Common myeloid progenitor, CD34-positive (primary cell): ENCODE results near the gene PLPP7.

Source experiments
- CTCF ChIA-PET: fragments of 350-600 bp; sonication (Branson Sonifier 250); formaldehyde crosslinking; loops from one replicate; lab custom pipeline; 2021; ENCODE audit warnings: antibody characterized with exemption; lab: Charles Lee
- POLR2A ChIA-PET: fragments of 350-600 bp; sonication (Branson Sonifier 250); formaldehyde crosslinking; loops from one replicate; lab custom pipeline; 2021; ENCODE audit warnings: antibody characterized with exemption; lab: Charles Lee
- DNase-seq, 3 donors: peaks; one replicate each; pipeline versions ENCODE4 v3.0.0 to v3.0.0-alpha.2; 2013
- H3K27ac ChIP-seq, 2 experiments: 1 replicate in 1 of 2; 2 replicates in 1 of 2; pipeline ENCODE4 v1.7.0; 2013; ENCODE audit warnings: inconsistent platforms in 2 of 2, low read length in 2 of 2, mild to moderate bottlenecking in 2 of 2, low read depth in 1 of 2, moderate library complexity in 1 of 2; ENCODE audit not compliant: severe bottlenecking in 2 of 2, insufficient read depth in 1 of 2, poor library complexity in 1 of 2
- H3K27me3 ChIP-seq, 5 experiments: replicated peaks in 2 of 5; 1 replicate in 3 of 5; 2 replicates in 2 of 5; pipeline versions ENCODE4 v1.6.1 to v1.7.0; 2013; ENCODE audit warnings: low read length in 4 of 5, mild to moderate bottlenecking in 2 of 5, moderate library complexity in 2 of 5, inconsistent platforms in 1 of 5; ENCODE audit not compliant: insufficient read depth in 5 of 5, control insufficient read depth in 4 of 5
- H3K36me3 ChIP-seq, 4 experiments: 1 replicate in 2 of 4; 2 replicates in 2 of 4; pipeline versions ENCODE4 v1.6.1 to v1.7.0; 2013; ENCODE audit warnings: low read length in 3 of 4, control low read depth in 1 of 4, mild to moderate bottlenecking in 1 of 4; ENCODE audit not compliant: control insufficient read depth in 4 of 4, insufficient read depth in 4 of 4
- H3K4me1 ChIP-seq, 4 experiments: 1 replicate in 3 of 4; 2 replicates in 1 of 4; pipeline versions ENCODE4 v1.6.1 to v1.7.1; 2013; ENCODE audit warnings: low read length in 3 of 4, mild to moderate bottlenecking in 3 of 4, control low read depth in 1 of 4, inconsistent platforms in 1 of 4, moderate library complexity in 1 of 4; ENCODE audit not compliant: control insufficient read depth in 4 of 4, insufficient read depth in 4 of 4; ENCODE audit errors: control extremely low read depth in 1 of 4
- H3K4me3 ChIP-seq, 7 experiments: 1 replicate in 4 of 7; 2 replicates in 3 of 7; pipeline versions ENCODE4 v1.5.1 to v1.7.0; 2013; ENCODE audit warnings: mild to moderate bottlenecking in 7 of 7, low read length in 6 of 7, moderate library complexity in 6 of 7, inconsistent platforms in 2 of 7, low read depth in 2 of 7, control low read depth in 1 of 7; ENCODE audit not compliant: insufficient read depth in 4 of 7, control insufficient read depth in 1 of 7; ENCODE audit errors: extremely low read depth in 1 of 7
- H3K9me3 ChIP-seq, 5 experiments: 1 replicate in 4 of 5; 2 replicates in 1 of 5; pipeline versions ENCODE4 v1.6.1 to v1.7.1; 2013; ENCODE audit warnings: low read length in 4 of 5, mild to moderate bottlenecking in 2 of 5, inconsistent platforms in 1 of 5, low read depth in 1 of 5, moderate library complexity in 1 of 5; ENCODE audit not compliant: control insufficient read depth in 4 of 5, insufficient read depth in 2 of 5; ENCODE audit errors: control extremely low read depth in 1 of 5
- WGBS: methylation state at CpG from one replicate; pipeline ENCODE4 v1.1.5; 2013; ENCODE audit not compliant: insufficient coverage; 5-methylcytosine and 5-hydroxymethylcytosine counted together

The PLPP7 gene

GRCh38 chr9:131273146-131273855, 16.2 kb upstream of the PLPP7 start:
- H3K27me3 ChIP-seq: no peaks in the 10 kb centered on the region
- DNase-seq: no peak
- H3K4me1 ChIP-seq: peaks cover 23 to 76% (median 68%) of the 10 kb centered on the region in 4 experiments
- WGBS: 9% methylated on average over 13 of the region's 22 CpGs
- peak overlapping the region; percentile 66 to 97 (median 92) for H3K4me3 ChIP-seq
- ChIA-PET POLR2A (interaction anchor here (1.1 to 3.9 kb wide), 3 partner anchors 18 to 35 kb away, joined by 3 to 33 read pairs (median 3); no protein-coding TSS in a partner anchor), CTCF (interaction anchor here (2.1 to 12.1 kb wide), 5 partner anchors 9 to 58 kb away, joined by 7 to 155 read pairs (median 24); no protein-coding TSS in a partner anchor)
- H3K9me3 ChIP-seq: no peaks in the 10 kb centered on the region
- H3K36me3 ChIP-seq: peaks cover 0 to 22% (median under 1%) of the 10 kb centered on the region in 4 experiments
- H3K27ac ChIP-seq: peak overlapping the region; percentile 84 to 96

- Histone ChIP-seq H3K9me3 (no peaks in the 10 kb centered on the region), H3K4me3 (peak overlapping the region; percentile 66 to 97 (median 92)), H3K4me1 (peaks cover 20 to 76% (median 69%) of the 10 kb centered on the region in 4 experiments), H3K27ac (peak overlapping the region; percentile 84 to 96), H3K27me3 (no peaks in the 10 kb centered on the region), H3K36me3 (peaks cover 0 to 22% (median under 1%) of the 10 kb centered on the region in 4 experiments)
- ChIA-PET CTCF (interaction anchor here (0.5 to 12.1 kb wide), 17 partner anchors 10 to 96 kb away, joined by 3 to 155 read pairs (median 6); no protein-coding TSS in a partner anchor), POLR2A (interaction anchor here (1.3 to 3.9 kb wide), 3 partner anchors 10 to 36 kb away, joined by 3 to 33 read pairs (median 3); no protein-coding TSS in a partner anchor)
- 0% methylated on average over 11 of the region's 13 CpGs for WGBS
- DNase-seq: peak in 1 of 3 donors; percentile 64
Measured at GRCh38 chr9:131273856-131274673, 15.5 kb upstream of the PLPP7 start.

DNA sequence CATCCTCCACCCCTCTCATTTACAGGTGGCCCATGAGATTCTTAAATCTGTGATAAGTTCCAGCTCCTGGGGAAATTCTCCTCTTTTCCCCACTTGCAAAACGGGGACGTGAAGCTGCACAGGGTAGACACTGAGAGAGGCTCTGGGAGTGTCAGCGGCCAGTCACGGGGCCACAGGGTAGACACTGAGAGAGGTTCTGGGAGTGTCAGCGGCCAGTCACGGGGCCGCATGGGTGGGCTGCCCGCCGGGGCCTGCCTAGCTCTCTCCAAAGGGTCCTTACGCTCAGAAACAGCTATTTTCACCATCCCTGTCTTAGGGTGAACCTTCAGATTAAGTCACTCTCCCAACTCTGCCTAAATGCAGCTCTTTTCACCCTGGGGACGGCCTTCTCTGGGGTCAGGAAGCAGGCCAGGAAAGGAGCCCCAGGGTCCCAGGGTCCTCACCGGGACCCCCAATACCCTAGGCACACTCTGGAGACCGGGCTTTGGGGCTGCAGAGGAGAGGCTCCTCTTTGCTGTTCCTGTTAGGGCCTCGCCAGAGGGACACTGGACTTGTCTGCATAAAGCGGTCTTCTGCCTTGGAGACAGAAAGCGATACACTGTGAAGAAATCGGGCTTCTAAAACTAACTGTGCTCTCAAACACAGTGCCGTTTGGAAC, 14.7 kb upstream of the PLPP7 start:
- Histone ChIP-seq H3K36me3 (peaks cover 0 to 22% (median under 1%) of the 10 kb centered on the region in 4 experiments), H3K4me3 (peak overlapping the region; percentile 66 to 97 (median 92)), H3K27me3 (no peaks in the 10 kb centered on the region), H3K4me1 (peaks cover 17 to 72% (median 63%) of the 10 kb centered on the region in 4 experiments), H3K9me3 (no peaks in the 10 kb centered on the region), H3K27ac (peak overlapping the region; percentile 84 to 96)
- DNase-seq: peak in 1 of 3 donors; percentile 34
- CTCF ChIA-PET: interaction anchor here (0.5 to 12.1 kb wide), 20 partner anchors 8 to 97 kb away, joined by 3 to 155 read pairs (median 5); no protein-coding TSS in a partner anchor
- WGBS: under 1% methylated on average over 18 of the region's 18 CpGs
- POLR2A ChIA-PET: interaction anchor here (1.3 to 3.9 kb wide), 3 partner anchors 10 to 37 kb away, joined by 3 to 33 read pairs (median 3); no protein-coding TSS in a partner anchor

DNA sequence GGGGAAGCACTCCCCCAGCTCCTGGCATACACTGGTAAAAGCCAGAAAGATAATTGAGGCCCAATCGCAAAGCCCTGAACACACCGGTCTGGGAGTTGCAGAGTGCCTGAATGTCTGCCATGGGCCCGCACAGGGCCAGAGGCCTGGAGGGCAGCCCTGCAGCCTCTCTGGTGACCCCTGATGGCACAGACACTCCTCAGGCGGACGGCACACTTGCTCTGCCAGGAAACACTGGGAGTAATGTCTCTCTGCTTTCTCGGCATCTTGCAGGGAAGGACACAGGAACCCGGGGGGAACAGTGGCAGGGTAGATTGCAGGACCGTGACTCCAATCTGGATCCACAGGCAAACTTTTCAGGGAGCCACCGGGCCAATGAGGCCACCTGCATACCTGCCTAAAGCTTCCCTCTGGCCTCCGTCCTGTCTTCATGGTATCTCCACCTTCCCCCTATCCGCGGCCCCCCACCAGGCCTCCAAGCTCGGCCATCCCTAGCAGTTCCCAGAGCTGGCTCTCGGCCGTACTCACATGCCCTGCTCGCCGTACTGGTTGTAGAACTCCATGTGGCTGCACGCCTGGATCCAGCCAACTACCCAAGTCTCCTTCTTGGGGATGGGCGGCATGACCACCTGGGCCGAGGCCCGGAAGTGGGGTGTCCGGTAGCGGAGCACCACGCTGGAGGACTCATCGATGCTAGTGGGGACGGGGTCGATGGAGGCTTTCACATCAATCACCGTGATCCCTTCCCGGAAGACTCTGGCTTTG, 14.0 kb upstream of the PLPP7 start:
- peak in 2 of 3 donors; percentile 52 to 55 for DNase-seq
- Histone ChIP-seq H3K27ac (peak overlapping the region; percentile 84 to 96), H3K4me3 (peak overlapping the region; percentile 66 to 97 (median 92)), H3K27me3 (peaks cover 0 to under 1% (median 0%) of the 10 kb centered on the region in 5 experiments), H3K9me3 (no peaks in the 10 kb centered on the region), H3K4me1 (peaks cover 15 to 66% (median 61%) of the 10 kb centered on the region in 4 experiments), H3K36me3 (peaks cover 0 to 22% (median under 1%) of the 10 kb centered on the region in 4 experiments)
- POLR2A ChIA-PET: interaction anchor here (1.3 to 3.9 kb wide), 2 partner anchors 11 to 20 kb away, joined by 3 to 33 read pairs; no protein-coding TSS in a partner anchor
- CTCF ChIA-PET: interaction anchor here (0.8 to 12.1 kb wide), 18 partner anchors 9 to 99 kb away, joined by 3 to 155 read pairs (median 5); no protein-coding TSS in a partner anchor
- 0% methylated on average over 29 of the region's 29 CpGs for WGBS

- WGBS: under 1% methylated on average over 57 of the region's 76 CpGs
- H3K9me3 ChIP-seq: no peaks in the 10 kb centered on the region
- POLR2A ChIA-PET: interaction anchor here (3.9 kb wide), 1 partner anchor 21 kb away, joined by 33 read pairs; no protein-coding TSS in a partner anchor
- peaks cover 11 to 58% (median 53%) of the 10 kb centered on the region in 4 experiments for H3K4me1 ChIP-seq
- H3K27ac ChIP-seq: peak within 1 kb of the TSS; percentile 84 to 96
- peaks cover 0 to 20% (median under 1%) of the 10 kb centered on the region in 4 experiments for H3K36me3 ChIP-seq
- peak; percentile 61 to 78 (median 70) for DNase-seq
- CTCF ChIA-PET: interaction anchor here (1.0 to 12.1 kb wide), 9 partner anchors 9 to 100 kb away, joined by 3 to 155 read pairs (median 5); no protein-coding TSS in a partner anchor
- H3K27me3 ChIP-seq: peaks cover 0 to 5% (median under 1%) of the 10 kb centered on the region in 5 experiments
- peak within 1 kb of the TSS; percentile 66 to 97 (median 92) for H3K4me3 ChIP-seq
Measured at GRCh38 chr9:131276094-131276888, 13.2 kb upstream of the PLPP7 start, which contains the start of gene FAM78A. TSS of gene FAM78A (minus strand) at chr9:131276510. CDS start at chr9:131276179, 331 bp downstream.
